ENCODE measurements around the gene ZBTB17. TPM values are rescaled to one million over a fixed set of nuclear protein-coding genes. Genes with fewer than 3 reads are reported as not detected.
A peak's percentile ranks its signal among the peaks of the same experiment; 100 is the strongest.
"Not testable (repeated sequence)": the region's sequence is repeated elsewhere in the genome, so short reads cannot be mapped to it uniquely, and the experiment has no call there.

Gene ZBTB17
- total RNA-seq, 1 experiment from 2014 or later, result 17.4 TPM

GRCh38 chr1:15915991-15916390 is 59.9 kb downstream of the ZBTB17 start:
- no peaks in the 10 kb centered on the region for H3K9me3 ChIP-seq (ENCODE audit: insufficient read depth, low read depth)
- H3K79me2 ChIP-seq (ENCODE audit: low read depth), result peaks cover 67% of the 10 kb centered on the region
- CTCF ChIA-PET, result no interaction called here
- no peak overlapping the region for H3K4me3 ChIP-seq
- H3K4me1 ChIP-seq (replicated peaks; ENCODE audit: insufficient read depth), result peaks cover 24% of the 10 kb centered on the region
- peaks cover 23% of the 10 kb centered on the region; the same call in 1 of the 2 replicates for H3K36me3 ChIP-seq (ENCODE audit: low read depth)
- H4K20me1 ChIP-seq (ENCODE audit: insufficient read depth), result no peaks in the 10 kb centered on the region; the same call in 1 of the 2 replicates
- intact Hi-C loops (cut with micrococcal nuclease; ENCODE audit: unreplicated experiment), result loop anchor here (5.0 kb wide), 1 partner anchor 69 kb away; the partner anchor contains the start of gene SPEN
- DNase-seq, result no peak
- no TSS peak for BruUV-seq (replicated peaks)
- H3F3A ChIP-seq (ENCODE audit: insufficient read depth, low read depth), result peaks cover 27% of the 10 kb centered on the region; the same call in 1 of the 2 replicates
- H3K4me2 ChIP-seq, result no peak overlapping the region
- no peaks in the 10 kb centered on the region for H3K27me3 ChIP-seq (ENCODE audit: insufficient read depth, low read depth)
- no peak for TF ChIP-seq CTCF (conservative IDR thresholded peaks at IDR 0.05)
- TF ChIP-seq EZH2 (IDR thresholded peaks at IDR 0.05; ENCODE audit: low read depth), result no peak
- H3K27ac ChIP-seq, result peak overlapping the region; percentile 43
- H2AFZ ChIP-seq, result no peak overlapping the region
- POLR2A ChIA-PET (ENCODE audit: unreplicated experiment), result no interaction called here
- H3K9me2 ChIP-seq (ENCODE audit: insufficient read depth), result no peaks in the 10 kb centered on the region

GRCh38 chr1:15913607-15914006 is 62.3 kb downstream of the ZBTB17 start:
- H3F3A ChIP-seq (ENCODE audit: insufficient read depth, low read depth), result peaks cover 31% of the 10 kb centered on the region; the same call in 1 of the 2 replicates
- H3K27me3 ChIP-seq (ENCODE audit: insufficient read depth, low read depth); H3K27ac ChIP-seq; POLR2A ChIA-PET (ENCODE audit: unreplicated experiment); CTCF ChIA-PET; H3K4me3 ChIP-seq; H3K9me3 ChIP-seq (ENCODE audit: insufficient read depth, low read depth); H2AFZ ChIP-seq; H3K9me2 ChIP-seq (ENCODE audit: insufficient read depth); intact Hi-C loops (cut with micrococcal nuclease; ENCODE audit: unreplicated experiment); H3K4me2 ChIP-seq; DNase-seq; H4K20me1 ChIP-seq (ENCODE audit: insufficient read depth); BruUV-seq (replicated peaks): not testable (repeated sequence)
- H3K36me3 ChIP-seq (ENCODE audit: low read depth), result peaks cover 24% of the 10 kb centered on the region
- peaks cover 68% of the 10 kb centered on the region for H3K79me2 ChIP-seq (ENCODE audit: low read depth)
- H3K4me1 ChIP-seq (replicated peaks; ENCODE audit: insufficient read depth), result peaks cover 13% of the 10 kb centered on the region

- peaks cover 12% of the 10 kb centered on the region for H3K4me1 ChIP-seq (replicated peaks; ENCODE audit: insufficient read depth)
- H3K4me2 ChIP-seq, result peak overlapping the region; percentile 12; the same call in 1 of the 2 replicates
- no peak overlapping the region for H2AFZ ChIP-seq
- peak; percentile 44 to 83 for DNase-seq
- peaks cover 74% of the 10 kb centered on the region for H3K79me2 ChIP-seq (ENCODE audit: low read depth)
- peaks cover 26% of the 10 kb centered on the region; the same call in 1 of the 2 replicates for H3F3A ChIP-seq (ENCODE audit: insufficient read depth, low read depth)
- H4K20me1 ChIP-seq (ENCODE audit: insufficient read depth), result peaks cover under 1% of the 10 kb centered on the region; the same call in 1 of the 2 replicates
- intact Hi-C loops (cut with micrococcal nuclease; ENCODE audit: unreplicated experiment), result no loop called here
- H3K27ac ChIP-seq, result no peak overlapping the region
- CTCF ChIA-PET, result interaction anchor here (0.6 kb wide), 1 partner anchor 22 kb away, joined by 7 read pairs; no protein-coding TSS in a partner anchor
- BruUV-seq (replicated peaks), result no TSS peak
- no peaks in the 10 kb centered on the region for H3K9me3 ChIP-seq (ENCODE audit: insufficient read depth, low read depth)
- no peaks in the 10 kb centered on the region for H3K9me2 ChIP-seq (ENCODE audit: insufficient read depth)
- no peaks in the 10 kb centered on the region for H3K27me3 ChIP-seq (ENCODE audit: insufficient read depth, low read depth)
- POLR2A ChIA-PET (ENCODE audit: unreplicated experiment), result interaction anchor here (0.6 kb wide), 1 partner anchor 35 kb away, joined by 3 read pairs; no protein-coding TSS in a partner anchor
- H3K4me3 ChIP-seq, result no peak overlapping the region
- H3K36me3 ChIP-seq (ENCODE audit: low read depth), result peaks cover 24% of the 10 kb centered on the region
- TF ChIP-seq EZH2 (IDR thresholded peaks at IDR 0.05; ENCODE audit: low read depth), result no peak
- no peak for TF ChIP-seq CTCF (conservative IDR thresholded peaks at IDR 0.05)
Measured at GRCh38 chr1:15911927-15912326, 64.0 kb downstream of the ZBTB17 start.
